HepG2 (cell line): ENCODE results near the gene APEX1. TPM values are rescaled to one million over a fixed set of nuclear protein-coding genes. Genes with fewer than 3 reads are reported as not detected.
A peak's percentile ranks its signal among the peaks of the same experiment; 100 is the strongest.

Experiments used
- ARID4A ChIP-seq: sonication (generic); formaldehyde crosslinking; IDR thresholded peaks from 2 replicates; pipeline ENCODE4 v1.5.0; 2020; ENCODE audit warnings: mild to moderate bottlenecking, missing genetic modification reagents, borderline replicate concordance
- ARNT2 ChIP-seq: sonication (generic); formaldehyde crosslinking; IDR thresholded peaks from 2 replicates; pipeline ENCODE4 v1.8.0; 2022; ENCODE audit warnings: mild to moderate bottlenecking, low read depth, missing genetic modification reagents, moderate library complexity
- ATM ChIP-seq: fragments of 450-650 bp; IDR thresholded peaks from 2 replicates; pipeline ENCODE4 v1.7.1; 2017; ENCODE audit warnings: mild to moderate bottlenecking, borderline replicate concordance
- GATA4 ChIP-seq: sonication (generic); IDR thresholded peaks from 2 replicates; pipeline ENCODE4 v1.6.1; 2016; ENCODE audit warnings: antibody characterized with exemption, low read depth, borderline replicate concordance
- IKZF5 ChIP-seq: IDR thresholded peaks from 2 replicates; pipeline ENCODE4 v1.6.1; 2018; ENCODE audit warnings: missing genetic modification reagents, mild to moderate bottlenecking, missing compliant biosample characterization
- NONO ChIP-seq, 2 experiments: fragments of 450-650 bp in 1 of 2; sonication (generic) in 1 of 2; formaldehyde crosslinking in 1 of 2; IDR thresholded peaks in 1 of 2; conservative IDR thresholded peaks in 1 of 2; 2 replicates each; pipeline versions ENCODE4 v1.6.1 to v1.8.0; 2017 to 2022; ENCODE audit warnings: mild to moderate bottlenecking in 1 of 2, missing genetic modification reagents in 1 of 2, moderate library complexity in 1 of 2
- PCBP2 ChIP-seq: fragments of 200-400 bp; formaldehyde crosslinking; optimal IDR thresholded peaks from 2 replicates; pipeline ENCODE3; 2018; ENCODE audit warnings: low read length, low read depth; ENCODE audit not compliant: poor library complexity, severe bottlenecking
- PPARG ChIP-seq: conservative IDR thresholded peaks from 2 replicates; pipeline ENCODE4 v1.6.1; 2016; ENCODE audit warnings: missing biosample characterization, missing genetic modification reagents
- SIX1 ChIP-seq: sonication (generic); formaldehyde crosslinking; IDR thresholded peaks from 2 replicates; pipeline ENCODE4 v1.4.0; 2020; ENCODE audit warnings: missing genetic modification reagents, borderline replicate concordance
- SP140L ChIP-seq: sonication (generic); formaldehyde crosslinking; IDR thresholded peaks from 2 replicates; pipeline ENCODE4 v1.4.0; 2020; ENCODE audit warnings: missing genetic modification reagents, borderline replicate concordance
- TBX2 ChIP-seq: sonication (generic); formaldehyde crosslinking; IDR thresholded peaks from 2 replicates; pipeline ENCODE4 v1.5.0; 2020; ENCODE audit warnings: missing genetic modification reagents, mild to moderate bottlenecking, borderline replicate concordance
- ZFP90 ChIP-seq: sonication (generic); formaldehyde crosslinking; IDR thresholded peaks from 2 replicates; pipeline ENCODE4 v1.8.0; 2022; ENCODE audit warnings: missing genetic modification reagents, mild to moderate bottlenecking, inconsistent platforms, borderline replicate concordance
- ZMAT5 ChIP-seq: sonication (generic); formaldehyde crosslinking; IDR thresholded peaks from 2 replicates; pipeline ENCODE4 v1.5.0; 2020; ENCODE audit warnings: mild to moderate bottlenecking, low read depth, missing genetic modification reagents, borderline replicate concordance
- ZNF121 ChIP-seq: sonication (generic); formaldehyde crosslinking; IDR thresholded peaks from 2 replicates; pipeline ENCODE4 v1.5.0; 2020; ENCODE audit warnings: mild to moderate bottlenecking, missing genetic modification reagents
- ZNF124 ChIP-seq: sonication (generic); formaldehyde crosslinking; IDR thresholded peaks from 2 replicates; pipeline ENCODE4 v1.4.0; 2020; ENCODE audit warnings: missing genetic modification reagents
- ZNF253 ChIP-seq: sonication (generic); formaldehyde crosslinking; IDR thresholded peaks from 2 replicates; pipeline ENCODE4 v1.8.0; 2022; ENCODE audit warnings: mild to moderate bottlenecking, missing genetic modification reagents, borderline replicate concordance
- ZNF274 ChIP-seq: sonication (generic); formaldehyde crosslinking; IDR thresholded peaks from 2 replicates; pipeline ENCODE4 v1.5.1; 2020; ENCODE audit warnings: mild to moderate bottlenecking, missing genetic modification reagents
- ZSCAN21 ChIP-seq: sonication (generic); formaldehyde crosslinking; IDR thresholded peaks from 2 replicates; pipeline ENCODE4 v1.8.0; 2022; ENCODE audit warnings: mild to moderate bottlenecking, missing genetic modification reagents, moderate library complexity, borderline replicate concordance
- polyA plus RNA-seq, 8 experiments: library from polyadenylated mRNA; depleted of rRNA in 3 of 8; stranded (reverse) in 7 of 8; unstranded in 1 of 8; fragments of >200 nt; fragmentation: Illumina TruSeq in 4 of 8; extraction: Trizol in 4 of 8; gene quantifications; 2 replicates each; pipeline versions ENCODE4 v1.2.1 to v1.2.3, GENCODE V29; 2011 to 2016; ENCODE audit warnings: low read depth in 4 of 8, missing spikeins in 1 of 8, mixed read lengths in 1 of 8; ENCODE audit not compliant: insufficient read depth in 1 of 8
- total RNA-seq, 5 experiments: library from RNA; depleted of rRNA; stranded (reverse); fragments of >200 nt; fragmentation: Illumina TruSeq; extraction: Trizol; gene quantifications; 2 replicates each; pipeline ENCODE4 v1.2.3, GENCODE V29; 2016; ENCODE audit warnings: low read depth in 1 of 5
- TF ChIP-seq, protein P1 (sequence below): fragments of 450-650 bp; IDR thresholded peaks from 2 replicates; pipeline ENCODE4 v1.6.1; 2017
- TF ChIP-seq, protein P2 (sequence below): sonication (generic); formaldehyde crosslinking; IDR thresholded peaks from 2 replicates; pipeline ENCODE4 v1.5.1; 2020; ENCODE audit warnings: mild to moderate bottlenecking, missing genetic modification reagents, moderate library complexity

The APEX1 gene
- total and polyA plus RNA-seq, 2 of the 13 experiments (the other 11 are each of a cell fraction or from before 2014, with no cell fraction given), result 171 to 405 TPM

- no peak for TF ChIP-seq ARID4A (CRISPR knock-in tag)
- TF ChIP-seq SIX1 (CRISPR knock-in tag), result no peak
- no peak for TF ChIP-seq ARNT2
- no peak for TF ChIP-seq GATA4
- no peak for TF ChIP-seq TBX2 (CRISPR knock-in tag)
- no peak for TF ChIP-seq ZMAT5 (CRISPR knock-in tag)
- TF ChIP-seq, protein P1, sequence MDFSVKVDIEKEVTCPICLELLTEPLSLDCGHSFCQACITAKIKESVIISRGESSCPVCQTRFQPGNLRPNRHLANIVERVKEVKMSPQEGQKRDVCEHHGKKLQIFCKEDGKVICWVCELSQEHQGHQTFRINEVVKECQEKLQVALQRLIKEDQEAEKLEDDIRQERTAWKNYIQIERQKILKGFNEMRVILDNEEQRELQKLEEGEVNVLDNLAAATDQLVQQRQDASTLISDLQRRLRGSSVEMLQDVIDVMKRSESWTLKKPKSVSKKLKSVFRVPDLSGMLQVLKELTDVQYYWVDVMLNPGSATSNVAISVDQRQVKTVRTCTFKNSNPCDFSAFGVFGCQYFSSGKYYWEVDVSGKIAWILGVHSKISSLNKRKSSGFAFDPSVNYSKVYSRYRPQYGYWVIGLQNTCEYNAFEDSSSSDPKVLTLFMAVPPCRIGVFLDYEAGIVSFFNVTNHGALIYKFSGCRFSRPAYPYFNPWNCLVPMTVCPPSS, result no peak
- TF ChIP-seq IKZF5, result no peak
- TF ChIP-seq ZNF121 (CRISPR knock-in tag), result no peak
- no peak for TF ChIP-seq PCBP2
- TF ChIP-seq ZNF253 (CRISPR knock-in tag), result no peak
- no peak for TF ChIP-seq ZNF274 (CRISPR knock-in tag)
- TF ChIP-seq NONO (IDR thresholded peaks at IDR 0.05), result no peak
- 0 out of 2 replicates have a peak, but pooled peaks have one; percentile 29 for TF ChIP-seq NONO (CRISPR knock-in tag; conservative IDR thresholded peaks at IDR 0.05)
- no peak for TF ChIP-seq ZSCAN21 (CRISPR knock-in tag)
- TF ChIP-seq ATM, result no peak
- no peak for TF ChIP-seq SP140L (CRISPR knock-in tag)
- no peak for TF ChIP-seq ZNF124 (CRISPR knock-in tag)
- TF ChIP-seq PPARG, result no peak
- no peak for TF ChIP-seq ZFP90 (CRISPR knock-in tag)
- TF ChIP-seq, protein P2, sequence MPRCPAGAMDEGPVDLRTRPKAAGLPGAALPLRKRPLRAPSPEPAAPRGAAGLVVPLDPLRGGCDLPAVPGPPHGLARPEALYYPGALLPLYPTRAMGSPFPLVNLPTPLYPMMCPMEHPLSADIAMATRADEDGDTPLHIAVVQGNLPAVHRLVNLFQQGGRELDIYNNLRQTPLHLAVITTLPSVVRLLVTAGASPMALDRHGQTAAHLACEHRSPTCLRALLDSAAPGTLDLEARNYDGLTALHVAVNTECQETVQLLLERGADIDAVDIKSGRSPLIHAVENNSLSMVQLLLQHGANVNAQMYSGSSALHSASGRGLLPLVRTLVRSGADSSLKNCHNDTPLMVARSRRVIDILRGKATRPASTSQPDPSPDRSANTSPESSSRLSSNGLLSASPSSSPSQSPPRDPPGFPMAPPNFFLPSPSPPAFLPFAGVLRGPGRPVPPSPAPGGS (CRISPR knock-in tag), result no peak
Observed at GRCh38 chr14:20456971-20457370, 1.9 kb downstream of the APEX1 start (continued).
